IMR-90 (cell line): Measurements from ENCODE around the gene SLC18A2. TPM values are rescaled to one million over a fixed set of nuclear protein-coding genes. Genes with fewer than 3 reads are reported as not detected.

Experiments
- ATAC-seq: fragments of 200-7000 bp; cut with Tn5 transposase; 2 replicates; pipeline ENCODE4 v1.9.1; 2020; ENCODE audit warnings: low read depth, mild to moderate bottlenecking, moderate library complexity
- BruUV-seq: library from RNA; stranded (reverse); fragments of 400-500 nt; replicated peaks from 2 replicates; lab custom pipeline; 2021; lab: Mats Ljungman, UMichigan
- CTCF ChIA-PET: fragments of 300-600 bp; formaldehyde crosslinking; extraction: SDS; loops from one replicate; lab custom pipeline; 2021; ENCODE audit warnings: antibody characterized with exemption; lab: Yijun Ruan, JAX
- POLR2A ChIA-PET: fragments of 300-600 bp; sonication (Branson Sonifier 250); formaldehyde crosslinking; loops from one replicate; lab custom pipeline; 2022; ENCODE audit warnings: antibody characterized with exemption; ENCODE audit not compliant: unreplicated experiment; lab: Charles Lee
- DNase-seq: peaks from one replicate; pipeline ENCODE4 v3.0.0; 2013
- H2AFZ ChIP-seq: replicated peaks from 2 replicates; pipeline ENCODE3; 2013; ENCODE audit warnings: low read length, mild to moderate bottlenecking; ENCODE audit not compliant: poor library complexity
- H2AK5ac ChIP-seq: 2 replicates; pipeline ENCODE4 v1.6.1; 2013; ENCODE audit warnings: low read depth, low read length, inconsistent platforms
- H2AK9ac ChIP-seq: replicated peaks from 2 replicates; pipeline ENCODE3; 2013; ENCODE audit warnings: mild to moderate bottlenecking, low read depth, low read length, moderate library complexity; ENCODE audit not compliant: poor library complexity
- H2BK120ac ChIP-seq: 2 replicates; pipeline ENCODE4 v1.6.1; 2013; ENCODE audit warnings: low read depth, low read length, inconsistent platforms
- H2BK15ac ChIP-seq: 3 replicates; pipeline ENCODE4 v1.6.1; 2013; ENCODE audit warnings: low read depth, low read length, inconsistent platforms
- H2BK20ac ChIP-seq: 2 replicates; pipeline ENCODE4 v1.6.1; 2013; ENCODE audit warnings: low read depth, mild to moderate bottlenecking, inconsistent platforms, low read length, moderate library complexity
- H2BK5ac ChIP-seq: 2 replicates; pipeline ENCODE4 v1.6.1; 2013; ENCODE audit warnings: mild to moderate bottlenecking, low read depth, low read length, inconsistent platforms; ENCODE audit not compliant: poor library complexity, severe bottlenecking
- H3K14ac ChIP-seq: replicated peaks from 2 replicates; pipeline ENCODE4 v1.6.1; 2013; ENCODE audit warnings: low read depth, low read length, inconsistent platforms
- H3K18ac ChIP-seq: 2 replicates; pipeline ENCODE4 v1.6.1; 2013; ENCODE audit warnings: low read depth, low read length, control low read depth
- H3K23ac ChIP-seq: 2 replicates; pipeline ENCODE4 v1.6.1; 2013; ENCODE audit warnings: low read depth, low read length, inconsistent platforms
- H3K27ac ChIP-seq: 2 replicates; pipeline ENCODE4 v1.5.1; 2013; ENCODE audit warnings: mild to moderate bottlenecking, control low read depth, low read length; ENCODE audit not compliant: insufficient read depth
- H3K27me3 ChIP-seq: 2 replicates; pipeline ENCODE4 v1.6.1; 2013; ENCODE audit warnings: low read length; ENCODE audit not compliant: control insufficient read depth, insufficient read depth
- H3K36me3 ChIP-seq: 2 replicates; pipeline ENCODE4 v1.6.1; 2013; ENCODE audit warnings: low read length, mixed read lengths; ENCODE audit not compliant: control insufficient read depth, insufficient read depth
- H3K4ac ChIP-seq: 2 replicates; pipeline ENCODE4 v1.6.1; 2013; ENCODE audit warnings: low read depth, low read length, inconsistent platforms
- H3K4me1 ChIP-seq: 2 replicates; pipeline ENCODE4 v1.6.1; 2013; ENCODE audit warnings: low read length, mixed read lengths; ENCODE audit not compliant: control insufficient read depth, insufficient read depth
- H3K4me2 ChIP-seq: 2 replicates; pipeline ENCODE4 v1.6.1; 2013; ENCODE audit warnings: low read depth, mild to moderate bottlenecking, control low read depth, low read length, moderate library complexity
- H3K4me3 ChIP-seq: 2 replicates; pipeline ENCODE4 v1.5.1; 2013; ENCODE audit warnings: low read depth, mild to moderate bottlenecking, control low read depth, low read length, moderate library complexity; ENCODE audit not compliant: insufficient read depth
- H3K56ac ChIP-seq: 2 replicates; pipeline ENCODE4 v1.6.1; 2013; ENCODE audit warnings: low read length, inconsistent platforms; ENCODE audit not compliant: insufficient read depth; ENCODE audit errors: extremely low read depth
- H3K79me1 ChIP-seq, 2 experiments: 2 replicates each; pipeline ENCODE4 v1.6.1; 2013; ENCODE audit warnings: low read length in 2 of 2, inconsistent platforms in 1 of 2, low read depth in 1 of 2
- H3K9ac ChIP-seq: 2 replicates; pipeline ENCODE4 v1.6.1; 2013; ENCODE audit warnings: low read depth, low read length, control low read depth
- H3K9me1 ChIP-seq: 2 replicates; pipeline ENCODE4 v1.6.1; 2013; ENCODE audit warnings: low read length, inconsistent platforms; ENCODE audit not compliant: insufficient read depth
- H3K9me3 ChIP-seq: 2 replicates; pipeline ENCODE4 v1.6.1; 2013; ENCODE audit warnings: low read length; ENCODE audit not compliant: control insufficient read depth, insufficient read depth
- H4K20me1 ChIP-seq: 2 replicates; pipeline ENCODE4 v1.6.1; 2013; ENCODE audit warnings: low read length, inconsistent platforms; ENCODE audit not compliant: insufficient read depth
- H4K5ac ChIP-seq: 2 replicates; pipeline ENCODE4 v1.6.1; 2013; ENCODE audit warnings: mild to moderate bottlenecking, low read depth, low read length, control low read depth
- H4K8ac ChIP-seq, 2 experiments: 2 replicates each; pipeline ENCODE4 v1.6.1; 2013; ENCODE audit warnings: low read depth in 2 of 2, low read length in 2 of 2, control low read depth in 1 of 2, inconsistent platforms in 1 of 2
- H4K91ac ChIP-seq: 2 replicates; pipeline ENCODE4 v1.6.1; 2013; ENCODE audit warnings: low read depth, low read length, inconsistent platforms; ENCODE audit not compliant: insufficient read depth
- BHLHE40 ChIP-seq: fragments of 150-350 bp; IDR thresholded peaks from 2 replicates; pipeline ENCODE4 v1.6.1; 2016; ENCODE audit warnings: mild to moderate bottlenecking, low read depth, low read length
- CEBPB ChIP-seq: IDR thresholded peaks from 2 replicates; pipeline ENCODE4 v1.6.1; 2012; ENCODE audit warnings: low read depth, low read length, improper control_type of control experiment
- CHD1 ChIP-seq: IDR thresholded peaks from 2 replicates; pipeline ENCODE4 v1.6.1; 2012; ENCODE audit warnings: low read depth, low read length, improper control_type of control experiment
- CTCF ChIP-seq: conservative IDR thresholded peaks from 2 replicates; pipeline ENCODE4 v1.5.1; 2012; ENCODE audit warnings: mild to moderate bottlenecking, low read depth, low read length, improper control_type of control experiment
- ELK1 ChIP-seq: fragments of 150-350 bp; IDR thresholded peaks from 2 replicates; pipeline ENCODE4 v1.6.1; 2016; ENCODE audit warnings: low read depth, mild to moderate bottlenecking, low read length, moderate library complexity, borderline replicate concordance
- FOS ChIP-seq: fragments of 150-350 bp; IDR thresholded peaks from 2 replicates; pipeline ENCODE4 v1.6.1; 2016; ENCODE audit warnings: low read depth, low read length
- MAFK ChIP-seq: IDR thresholded peaks from 2 replicates; pipeline ENCODE4 v1.6.1; 2012; ENCODE audit warnings: low read depth, low read length, improper control_type of control experiment
- MAZ ChIP-seq: IDR thresholded peaks from 2 replicates; pipeline ENCODE4 v1.6.1; 2012; ENCODE audit warnings: low read depth, mild to moderate bottlenecking, low read length, improper control_type of control experiment, moderate library complexity, borderline replicate concordance
- MXI1 ChIP-seq: IDR thresholded peaks from 2 replicates; pipeline ENCODE4 v1.6.1; 2012; ENCODE audit warnings: low read depth, mild to moderate bottlenecking, low read length, moderate library complexity, borderline replicate concordance
- NFE2L2 ChIP-seq: fragments of 150-350 bp; IDR thresholded peaks from 2 replicates; pipeline ENCODE4 v1.6.1; 2016; ENCODE audit warnings: low read depth, mild to moderate bottlenecking, low read length
- POLR2A ChIP-seq: IDR thresholded peaks from 2 replicates; pipeline ENCODE4 v1.6.1; 2012; ENCODE audit warnings: mild to moderate bottlenecking, low read depth, low read length
- RAD21 ChIP-seq: IDR thresholded peaks from 2 replicates; pipeline ENCODE4 v1.6.1; 2012; ENCODE audit warnings: low read length, improper control_type of control experiment
- RCOR1 ChIP-seq: IDR thresholded peaks from 2 replicates; pipeline ENCODE4 v1.6.1; 2012; ENCODE audit warnings: mild to moderate bottlenecking, low read length, improper control_type of control experiment; ENCODE audit not compliant: insufficient replicate concordance
- RFX5 ChIP-seq: IDR thresholded peaks from 2 replicates; pipeline ENCODE4 v1.8.0; 2012; ENCODE audit warnings: low read depth, mild to moderate bottlenecking, low read length, moderate library complexity
- SMC3 ChIP-seq: fragments of 150-350 bp; IDR thresholded peaks from 2 replicates; pipeline ENCODE4 v1.6.1; 2016; ENCODE audit warnings: low read depth, mild to moderate bottlenecking, antibody characterized with exemption, low read length, moderate library complexity
- USF2 ChIP-seq: fragments of 150-350 bp; IDR thresholded peaks from 2 replicates; pipeline ENCODE4 v1.6.1; 2017; ENCODE audit warnings: mild to moderate bottlenecking, antibody characterized with exemption, low read length, low read depth
- WGBS, 2 experiments: methylation state at CpG; one replicate each; pipeline versions ENCODE4 v1.1.5 to v1.1.7; 2013; ENCODE audit warnings: missing lambda C conversion rate in 2 of 2; ENCODE audit not compliant: insufficient read length in 1 of 2; ENCODE audit errors: extremely low coverage in 2 of 2; 5-methylcytosine and 5-hydroxymethylcytosine counted together
- dilution Hi-C: fragments of 300-500 bp; cut with HindIII; formaldehyde crosslinking; loops from one replicate; pipeline ENCODE4 v1.14.3; 2018; ENCODE audit warnings: low sequenced_read_pairs; ENCODE audit not compliant: unreplicated experiment
- in situ Hi-C: fragments of 300-500 bp; cut with MboI; formaldehyde crosslinking; loops from 3 replicates; pipeline ENCODE4 v1.14.3; 2019; ENCODE audit warnings: low sequenced_read_pairs, inconsistent platforms, mixed read lengths
- intact Hi-C: fragments of 100-400 bp; cut with micrococcal nuclease; formaldehyde crosslinking; loops from 2 replicates; pipeline ENCODE4 v1.10.0; 2022
- polyA plus RNA-seq, 3 experiments: library from polyadenylated mRNA; depleted of rRNA; stranded (reverse); fragments of >200 nt; gene quantifications; 2 replicates each; pipeline ENCODE4 v1.2.3, GENCODE V29; 2012; ENCODE audit warnings: low replicate concordance in 1 of 3
- total RNA-seq: library from RNA; depleted of rRNA; stranded (reverse); fragments of >200 nt; gene quantifications from 2 replicates; pipeline ENCODE4 v1.2.3, GENCODE V29; 2012

Gene SLC18A2
- total and polyA plus RNA-seq, 2 of the 4 experiments (the other 2 are of a cell fraction): not detected

- no TSS peak for BruUV-seq
- WGBS, 2 experiments: 20% methylated on average over 1 of the region's 4 CpGs; no CpG with 5 or more reads in 1 of the 2 experiments
Measured at GRCh38 chr10:117222976-117223692, 17.8 kb upstream of the SLC18A2 start.

More at GRCh38 chr10:117222976-117223692, 17.8 kb upstream of the SLC18A2 start:
- H2BK20ac ChIP-seq: no peak overlapping the region
- ChIA-PET POLR2A (no interaction called here), CTCF (no interaction called here)
- no peaks in the 10 kb centered on the region; the same call in 1 of the 2 replicates for H3K27me3 ChIP-seq
- DNase-seq: no peak
- H2BK15ac ChIP-seq: no peak overlapping the region
- H3K9me1 ChIP-seq: no peaks in the 10 kb centered on the region
- H3K56ac ChIP-seq: no peak overlapping the region
- no peak overlapping the region for H2BK5ac ChIP-seq
- H4K20me1 ChIP-seq: no peaks in the 10 kb centered on the region
- H2AK5ac ChIP-seq: no peak overlapping the region
- no peak overlapping the region for H2AFZ ChIP-seq
- no peak overlapping the region for H4K5ac ChIP-seq
- no peaks in the 10 kb centered on the region for H3K36me3 ChIP-seq
- H2AK9ac ChIP-seq: no peak overlapping the region
- dilution Hi-C loops (no loop called here), in situ Hi-C loops (loop anchor here (5.0 to 25.0 kb wide), 2 partner anchors 94 to 1014 kb away; no protein-coding TSS in a partner anchor), intact Hi-C loops (no loop called here)
- H3K4ac ChIP-seq: no peak overlapping the region
- H3K4me3 ChIP-seq: no peak overlapping the region
- H3K27ac ChIP-seq: no peak overlapping the region
- H3K79me1 ChIP-seq: no peaks in the 10 kb centered on the region
- H4K91ac ChIP-seq: no peak overlapping the region
- TF ChIP-seq BHLHE40 (no peak), MAFK (no peak), RAD21 (no peak), SMC3 (no peak), CHD1 (no peak), RFX5 (no peak), FOS (no peak), ELK1 (no peak), NFE2L2 (no peak), MXI1 (no peak), RCOR1 (no peak), POLR2A (no peak), CTCF (no peak), USF2 (no peak), MAZ (no peak), CEBPB (no peak)
- no peak for ATAC-seq
- no peak overlapping the region for H4K8ac ChIP-seq
- H3K14ac ChIP-seq: no peak overlapping the region
- no peak overlapping the region for H3K4me2 ChIP-seq
- H3K4me1 ChIP-seq: no peaks in the 10 kb centered on the region
- H3K18ac ChIP-seq: no peak overlapping the region
- H2BK120ac ChIP-seq: no peak overlapping the region
- H3K9me3 ChIP-seq: no peaks in the 10 kb centered on the region
- no peak overlapping the region for H3K9ac ChIP-seq
- no peak overlapping the region for H3K23ac ChIP-seq
